ENCODE measurements around the gene ELP1. TPM values are rescaled to one million over a fixed set of nuclear protein-coding genes. Genes with fewer than 3 reads are reported as not detected.
"Not testable (repeated sequence)": the region's sequence is repeated elsewhere in the genome, so short reads cannot be mapped to it uniquely, and the experiment has no call there.

Gene ELP1
- total RNA-seq, 1 donor from 2014 or later, result 51.9 TPM

DNA sequence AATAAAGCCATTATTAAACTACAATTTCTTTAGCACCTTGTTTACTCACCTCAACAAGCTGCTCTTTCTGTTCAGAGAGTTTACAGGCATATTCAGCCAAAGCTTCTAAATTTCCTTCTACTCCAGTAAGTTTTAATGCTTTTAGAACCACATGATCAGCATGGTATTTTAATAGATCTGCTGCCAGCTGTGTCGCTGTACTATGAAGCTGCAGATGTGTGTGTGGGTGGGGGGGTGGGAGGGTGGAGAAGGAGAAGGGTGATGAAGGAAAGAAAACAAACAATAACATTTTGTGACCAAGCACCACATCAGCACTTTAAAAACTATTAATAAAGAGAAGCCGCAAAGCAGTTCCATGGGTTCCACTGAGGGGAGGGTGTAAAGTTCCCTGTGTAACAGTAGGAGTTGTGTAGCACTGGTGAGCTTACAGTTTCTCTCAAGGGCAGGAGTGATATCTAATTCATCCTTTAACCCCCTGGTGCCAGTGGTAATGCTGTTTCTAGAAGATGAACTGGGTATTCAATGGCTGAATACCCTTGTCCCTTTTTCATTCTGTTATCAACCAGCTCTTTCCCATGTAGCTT lies 38.8 kb upstream of the ELP1 start:
- Mint-ChIP-seq H3K36me3 (ENCODE audit: unreplicated experiment) (peaks cover 15% of the 10 kb centered on the region), H3K4me3 (ENCODE audit: unreplicated experiment) (no peak overlapping the region), H3K9me3 (ENCODE audit: unreplicated experiment) (peaks cover 3% of the 10 kb centered on the region), H3K27me3 (ENCODE audit: unreplicated experiment) (no peaks in the 10 kb centered on the region), H3K27ac (ENCODE audit: unreplicated experiment) (no peak overlapping the region), H3K4me1 (ENCODE audit: low read depth, unreplicated experiment) (peaks cover 2% of the 10 kb centered on the region)
- no peak for DNase-seq
- TF ChIP-seq, protein P1, sequence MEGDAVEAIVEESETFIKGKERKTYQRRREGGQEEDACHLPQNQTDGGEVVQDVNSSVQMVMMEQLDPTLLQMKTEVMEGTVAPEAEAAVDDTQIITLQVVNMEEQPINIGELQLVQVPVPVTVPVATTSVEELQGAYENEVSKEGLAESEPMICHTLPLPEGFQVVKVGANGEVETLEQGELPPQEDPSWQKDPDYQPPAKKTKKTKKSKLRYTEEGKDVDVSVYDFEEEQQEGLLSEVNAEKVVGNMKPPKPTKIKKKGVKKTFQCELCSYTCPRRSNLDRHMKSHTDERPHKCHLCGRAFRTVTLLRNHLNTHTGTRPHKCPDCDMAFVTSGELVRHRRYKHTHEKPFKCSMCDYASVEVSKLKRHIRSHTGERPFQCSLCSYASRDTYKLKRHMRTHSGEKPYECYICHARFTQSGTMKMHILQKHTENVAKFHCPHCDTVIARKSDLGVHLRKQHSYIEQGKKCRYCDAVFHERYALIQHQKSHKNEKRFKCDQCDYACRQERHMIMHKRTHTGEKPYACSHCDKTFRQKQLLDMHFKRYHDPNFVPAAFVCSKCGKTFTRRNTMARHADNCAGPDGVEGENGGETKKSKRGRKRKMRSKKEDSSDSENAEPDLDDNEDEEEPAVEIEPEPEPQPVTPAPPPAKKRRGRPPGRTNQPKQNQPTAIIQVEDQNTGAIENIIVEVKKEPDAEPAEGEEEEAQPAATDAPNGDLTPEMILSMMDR (IDR thresholded peaks at IDR 0.05; ENCODE audit: partially characterized antibody, unreplicated experiment), result no peak

DNA sequence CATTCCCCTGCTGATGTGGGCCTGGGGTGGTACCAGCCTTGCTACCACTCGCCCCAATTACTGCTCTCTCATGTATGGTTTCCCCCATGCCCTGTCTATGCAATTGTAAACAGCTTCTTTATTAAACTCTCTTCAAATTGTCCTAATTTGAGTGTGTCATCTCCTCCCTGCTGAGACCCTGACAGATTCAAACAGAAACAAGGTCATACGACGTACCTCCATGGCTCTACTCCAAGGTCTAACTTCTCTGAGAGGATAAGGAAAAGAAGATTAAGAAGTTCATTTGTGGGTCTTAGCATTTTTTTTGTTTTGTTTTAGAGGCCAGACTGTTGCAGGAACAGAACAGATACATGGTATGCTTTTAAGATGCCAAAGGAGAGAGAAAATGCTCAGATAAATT lies 38.3 kb upstream of the ELP1 start:
- Mint-ChIP-seq H3K4me1 (ENCODE audit: low read depth, unreplicated experiment) (peaks cover 2% of the 10 kb centered on the region), H3K27me3 (ENCODE audit: unreplicated experiment) (no peaks in the 10 kb centered on the region), H3K9me3 (ENCODE audit: unreplicated experiment) (peaks cover 3% of the 10 kb centered on the region), H3K4me3 (ENCODE audit: unreplicated experiment) (no peak overlapping the region), H3K36me3 (ENCODE audit: unreplicated experiment) (peaks cover 15% of the 10 kb centered on the region), H3K27ac (ENCODE audit: unreplicated experiment) (no peak overlapping the region)
- TF ChIP-seq, protein P1 (IDR thresholded peaks at IDR 0.05; ENCODE audit: partially characterized antibody, unreplicated experiment), result no peak
- DNase-seq, result no peak

DNA sequence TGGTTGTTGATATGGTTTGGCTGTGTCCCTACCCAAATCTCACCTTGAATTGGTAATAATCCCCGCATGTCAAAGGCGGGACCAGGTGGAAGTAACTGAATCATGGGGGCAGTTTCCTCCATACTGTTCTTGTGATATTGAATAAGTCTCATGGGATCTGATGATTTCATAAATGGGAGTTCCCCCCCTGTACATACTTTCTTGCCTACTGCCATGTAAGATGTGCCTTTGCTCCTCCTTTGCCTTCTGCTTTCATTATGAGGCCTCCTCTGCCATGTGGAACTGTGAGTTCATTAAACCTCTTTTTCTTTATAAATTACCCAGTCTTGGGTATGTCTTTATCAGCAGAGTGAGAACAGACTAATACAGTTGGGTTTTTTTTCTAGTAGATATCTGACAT lies 37.5 kb upstream of the ELP1 start:
- not testable (repeated sequence) for DNase-seq; H3K9me3 Mint-ChIP-seq (ENCODE audit: unreplicated experiment); H3K27me3 Mint-ChIP-seq (ENCODE audit: unreplicated experiment); H3K4me1 Mint-ChIP-seq (ENCODE audit: low read depth, unreplicated experiment); H3K4me3 Mint-ChIP-seq (ENCODE audit: unreplicated experiment); H3K27ac Mint-ChIP-seq (ENCODE audit: unreplicated experiment)
- H3K36me3 Mint-ChIP-seq (ENCODE audit: unreplicated experiment), result peaks cover 15% of the 10 kb centered on the region

DNA sequence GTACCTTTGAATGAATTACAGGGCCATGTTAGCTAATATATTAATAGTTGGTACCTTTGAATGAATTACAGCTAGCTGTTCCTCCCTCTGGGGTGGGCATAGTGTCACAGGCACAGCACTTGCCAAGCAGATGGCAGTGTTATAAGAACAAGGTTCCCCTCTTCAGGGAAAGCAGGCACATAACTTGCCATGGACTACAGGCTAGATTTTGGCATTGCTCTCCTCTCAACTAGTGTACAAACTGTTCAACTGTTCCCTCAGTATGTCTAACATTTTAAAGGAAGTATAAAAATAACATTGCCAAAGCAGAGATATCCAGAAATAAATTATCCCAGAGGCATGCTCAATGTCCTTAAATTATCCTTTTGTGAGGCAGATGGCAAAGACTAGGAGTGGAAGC lies 34.0 kb upstream of the ELP1 start:
- peaks cover 3% of the 10 kb centered on the region for H3K9me3 Mint-ChIP-seq (ENCODE audit: unreplicated experiment)
- no peak overlapping the region for H3K27ac Mint-ChIP-seq (ENCODE audit: unreplicated experiment)
- TF ChIP-seq, protein P1 (IDR thresholded peaks at IDR 0.05; ENCODE audit: partially characterized antibody, unreplicated experiment), result no peak
- H3K27me3 Mint-ChIP-seq (ENCODE audit: unreplicated experiment), result no peaks in the 10 kb centered on the region
- no peak overlapping the region for H3K4me3 Mint-ChIP-seq (ENCODE audit: unreplicated experiment)
- no peaks in the 10 kb centered on the region for H3K4me1 Mint-ChIP-seq (ENCODE audit: low read depth, unreplicated experiment)
- DNase-seq, result no peak
- peaks cover 15% of the 10 kb centered on the region for H3K36me3 Mint-ChIP-seq (ENCODE audit: unreplicated experiment)

DNA sequence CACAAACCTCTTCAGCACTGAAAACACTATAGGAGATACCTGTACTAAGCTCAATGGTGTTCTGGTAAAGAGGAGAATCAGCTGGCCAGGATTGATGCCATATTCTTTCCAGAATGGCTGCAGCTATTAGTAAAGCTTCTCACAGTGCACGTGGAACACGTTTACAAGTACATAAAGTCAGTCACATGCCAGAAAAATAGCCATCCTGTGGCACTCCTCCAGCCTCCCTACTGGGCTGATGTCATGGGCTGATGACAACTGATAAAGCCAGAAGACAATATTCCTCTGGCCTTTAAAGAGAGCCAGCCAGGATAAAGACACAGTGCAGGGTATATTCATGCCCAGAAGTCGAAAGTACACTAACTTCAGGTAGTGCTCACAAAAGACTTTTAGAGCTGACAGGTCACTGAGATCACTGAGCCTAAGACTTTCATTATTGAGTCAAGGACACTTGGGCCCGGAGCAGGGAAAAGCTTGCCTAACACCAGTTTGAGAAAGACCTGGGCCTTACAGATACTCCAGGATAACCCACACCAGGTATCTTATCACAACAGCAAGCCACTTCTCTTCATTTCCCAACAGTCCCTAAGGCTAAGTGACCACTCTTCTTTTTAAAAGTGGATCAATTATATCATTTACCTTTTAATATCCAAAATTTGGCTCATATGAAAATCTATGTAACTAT lies 29.7 kb upstream of the ELP1 start:
- H3K27ac Mint-ChIP-seq (ENCODE audit: unreplicated experiment), result no peak overlapping the region
- H3K4me3 Mint-ChIP-seq (ENCODE audit: unreplicated experiment), result no peak overlapping the region
- no peaks in the 10 kb centered on the region for H3K27me3 Mint-ChIP-seq (ENCODE audit: unreplicated experiment)
- H3K4me1 Mint-ChIP-seq (ENCODE audit: low read depth, unreplicated experiment), result peaks cover 2% of the 10 kb centered on the region
- H3K36me3 Mint-ChIP-seq (ENCODE audit: unreplicated experiment), result no peaks in the 10 kb centered on the region
- DNase-seq, result no peak
- no peaks in the 10 kb centered on the region for H3K9me3 Mint-ChIP-seq (ENCODE audit: unreplicated experiment)
- TF ChIP-seq, protein P1 (IDR thresholded peaks at IDR 0.05; ENCODE audit: partially characterized antibody, unreplicated experiment), result no peak

Data from glutamatergic neuron (in vitro differentiated cells).